Measurements from ENCODE around the gene NFIC. TPM values are rescaled to one million over a fixed set of nuclear protein-coding genes. Genes with fewer than 3 reads are reported as not detected.

The NFIC gene
- total RNA-seq, 2 experiments from 2014 or later: 12.6 to 13.1 TPM

DNA sequence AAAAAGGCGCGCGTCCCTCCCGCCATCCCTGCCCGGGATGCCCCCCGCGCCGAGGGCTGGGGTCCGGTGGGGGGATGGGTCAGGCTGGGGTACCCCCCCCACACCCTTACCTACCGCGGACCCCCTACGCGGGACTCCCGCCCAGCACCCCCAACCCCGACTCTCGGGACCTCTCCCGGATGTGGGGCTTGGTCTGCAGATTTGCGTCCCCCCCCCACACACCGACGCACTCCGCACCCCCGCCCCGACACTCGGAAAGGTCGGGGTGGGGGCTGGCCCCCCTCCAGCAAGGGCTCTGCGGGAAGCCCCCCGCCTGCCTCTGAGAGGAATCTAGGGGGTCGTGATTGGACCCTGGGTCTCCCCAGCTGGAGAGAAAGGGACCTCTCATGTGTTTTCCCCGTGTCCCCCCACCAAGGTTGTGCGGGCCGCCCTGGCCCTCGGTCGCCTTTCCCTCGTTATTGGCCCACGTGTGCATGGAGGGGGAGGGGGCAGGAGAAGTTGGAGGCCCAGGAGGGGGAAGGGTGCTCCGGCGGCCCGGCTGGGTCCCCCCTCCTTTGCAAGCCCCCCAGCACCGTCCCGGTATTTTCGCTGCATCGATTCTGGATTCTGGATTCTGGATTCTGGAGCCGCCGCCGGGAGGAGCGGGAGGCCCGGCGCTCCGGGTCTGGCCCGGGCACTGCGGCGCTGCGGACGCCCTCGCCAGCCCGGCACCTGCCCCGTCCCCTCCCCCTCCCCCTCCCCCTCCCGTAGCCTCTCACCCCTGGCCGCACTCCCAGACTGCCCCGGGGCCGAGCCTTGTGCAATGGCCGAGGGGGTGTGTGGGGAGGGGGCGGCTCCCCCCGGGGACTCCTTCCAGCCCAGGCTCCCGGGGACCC, 607 bp downstream of the NFIC start:
- Mint-ChIP-seq H3K27me3 (peaks cover 32% of the 10 kb centered on the region), H3K27ac (no peak overlapping the region), H3K4me3 (peak overlapping the region; percentile 39), H3K4me1 (peaks cover 22% of the 10 kb centered on the region), H3K9me3 (no peaks in the 10 kb centered on the region), H3K36me3 (ENCODE audit: low read depth) (no peaks in the 10 kb centered on the region)
- ChIA-PET POLR2A (no interaction called here), CTCF (no interaction called here)
- no peak for DNase-seq

DNA sequence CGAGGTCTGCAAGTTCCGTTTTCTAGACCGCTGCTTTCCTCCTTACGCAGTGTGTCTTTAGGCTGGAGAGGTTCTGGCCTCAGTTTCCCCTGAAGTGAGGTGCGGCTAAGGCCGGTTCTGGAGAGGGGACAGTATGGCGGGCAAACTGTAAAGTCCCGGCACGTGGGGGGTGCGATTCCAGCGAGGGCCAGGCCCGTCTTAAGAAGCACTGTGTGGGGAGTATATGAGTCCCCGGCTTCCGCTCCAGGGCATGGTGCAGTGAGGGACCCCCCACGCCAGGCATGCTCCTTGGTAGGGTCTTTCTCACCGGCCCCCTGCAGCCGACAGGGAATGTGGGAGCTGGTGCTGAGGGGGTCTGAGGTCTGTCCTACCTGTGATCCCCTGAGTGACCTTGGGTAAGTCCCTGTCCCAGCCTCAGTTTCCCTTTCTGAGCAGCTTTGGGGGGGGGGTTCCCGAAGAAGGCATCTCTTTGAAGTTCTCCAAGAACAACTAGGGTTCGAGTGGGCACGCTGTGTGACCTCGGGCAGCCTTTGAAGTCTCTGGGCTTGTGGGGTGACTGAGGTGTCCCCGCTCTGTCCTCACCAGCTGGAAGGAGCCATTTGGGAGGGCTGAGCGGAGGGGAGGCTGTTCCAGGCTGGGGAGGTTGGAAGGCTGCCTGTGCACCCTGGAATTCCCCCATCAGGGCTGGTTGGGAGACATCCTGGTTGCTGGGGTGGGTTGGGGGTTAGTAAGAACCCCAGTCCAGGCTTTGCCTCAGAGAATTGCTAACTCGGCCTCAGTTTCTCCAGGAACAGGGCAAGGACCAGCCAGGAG, 1.5 kb downstream of the NFIC start:
- Mint-ChIP-seq H3K27me3 (peaks cover 28% of the 10 kb centered on the region), H3K9me3 (no peaks in the 10 kb centered on the region), H3K27ac (no peak overlapping the region), H3K4me1 (peaks cover 20% of the 10 kb centered on the region), H3K36me3 (ENCODE audit: low read depth) (no peaks in the 10 kb centered on the region), H3K4me3 (peak overlapping the region; percentile 24)
- DNase-seq: no peak
- CTCF ChIA-PET: no interaction called here
- POLR2A ChIA-PET: no interaction called here

DNA sequence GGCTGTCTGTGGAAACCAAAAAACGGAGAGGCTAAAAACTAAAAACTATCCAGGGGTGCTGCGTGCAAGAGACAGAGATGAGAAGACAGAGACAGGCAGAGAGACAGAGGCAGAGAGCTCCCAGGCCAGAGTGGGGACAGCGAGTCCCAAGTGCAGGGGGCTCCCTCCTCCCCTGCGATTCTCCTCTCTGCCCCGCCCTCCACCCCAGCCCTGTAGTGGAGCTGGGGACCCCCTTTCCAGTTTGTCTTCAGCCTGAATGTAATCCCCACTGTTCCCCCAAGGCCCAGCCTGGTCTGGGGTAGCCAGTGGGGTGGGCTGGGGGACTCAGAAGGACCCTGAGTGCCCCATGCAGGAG, 2.0 kb downstream of the NFIC start:
- H3K9me3 Mint-ChIP-seq: no peaks in the 10 kb centered on the region
- peak overlapping the region; percentile 24 for H3K4me3 Mint-ChIP-seq
- no peak overlapping the region for H3K27ac Mint-ChIP-seq
- H3K27me3 Mint-ChIP-seq: peaks cover 28% of the 10 kb centered on the region
- ChIA-PET POLR2A (no interaction called here), CTCF (no interaction called here)
- DNase-seq: no peak
- H3K4me1 Mint-ChIP-seq: peaks cover 20% of the 10 kb centered on the region
- no peaks in the 10 kb centered on the region for H3K36me3 Mint-ChIP-seq (ENCODE audit: low read depth)

DNA sequence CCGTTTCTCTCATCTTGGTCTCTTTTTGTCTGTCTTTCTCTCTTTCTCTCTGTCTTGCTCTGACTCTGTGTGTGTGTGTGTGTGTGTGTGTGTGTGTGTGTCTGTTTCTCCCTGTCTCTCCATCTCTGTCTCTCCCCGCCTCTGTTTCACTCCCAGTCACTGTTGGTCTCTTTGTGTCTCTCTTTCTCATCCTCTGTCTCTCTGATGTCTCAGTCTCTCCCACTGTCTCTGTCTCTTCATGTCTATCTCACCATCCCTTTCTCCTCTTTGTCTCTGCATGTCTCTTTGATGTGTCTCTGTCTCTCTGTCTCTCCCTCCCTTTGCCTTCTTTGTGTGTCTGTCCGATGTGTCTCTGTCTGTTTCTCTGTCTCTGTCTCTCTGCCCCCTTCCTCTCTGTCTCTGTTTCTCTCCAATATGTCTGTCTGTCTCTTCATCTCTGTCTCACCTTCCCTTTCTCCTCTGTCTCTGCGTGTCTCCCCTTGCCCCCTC, 2.5 kb downstream of the NFIC start:
- Mint-ChIP-seq H3K27me3 (peaks cover 28% of the 10 kb centered on the region), H3K36me3 (ENCODE audit: low read depth) (no peaks in the 10 kb centered on the region), H3K4me3 (no peak overlapping the region), H3K4me1 (peaks cover 20% of the 10 kb centered on the region), H3K9me3 (no peaks in the 10 kb centered on the region), H3K27ac (no peak overlapping the region)
- POLR2A ChIA-PET: no interaction called here
- no peak for DNase-seq
- CTCF ChIA-PET: no interaction called here

DNA sequence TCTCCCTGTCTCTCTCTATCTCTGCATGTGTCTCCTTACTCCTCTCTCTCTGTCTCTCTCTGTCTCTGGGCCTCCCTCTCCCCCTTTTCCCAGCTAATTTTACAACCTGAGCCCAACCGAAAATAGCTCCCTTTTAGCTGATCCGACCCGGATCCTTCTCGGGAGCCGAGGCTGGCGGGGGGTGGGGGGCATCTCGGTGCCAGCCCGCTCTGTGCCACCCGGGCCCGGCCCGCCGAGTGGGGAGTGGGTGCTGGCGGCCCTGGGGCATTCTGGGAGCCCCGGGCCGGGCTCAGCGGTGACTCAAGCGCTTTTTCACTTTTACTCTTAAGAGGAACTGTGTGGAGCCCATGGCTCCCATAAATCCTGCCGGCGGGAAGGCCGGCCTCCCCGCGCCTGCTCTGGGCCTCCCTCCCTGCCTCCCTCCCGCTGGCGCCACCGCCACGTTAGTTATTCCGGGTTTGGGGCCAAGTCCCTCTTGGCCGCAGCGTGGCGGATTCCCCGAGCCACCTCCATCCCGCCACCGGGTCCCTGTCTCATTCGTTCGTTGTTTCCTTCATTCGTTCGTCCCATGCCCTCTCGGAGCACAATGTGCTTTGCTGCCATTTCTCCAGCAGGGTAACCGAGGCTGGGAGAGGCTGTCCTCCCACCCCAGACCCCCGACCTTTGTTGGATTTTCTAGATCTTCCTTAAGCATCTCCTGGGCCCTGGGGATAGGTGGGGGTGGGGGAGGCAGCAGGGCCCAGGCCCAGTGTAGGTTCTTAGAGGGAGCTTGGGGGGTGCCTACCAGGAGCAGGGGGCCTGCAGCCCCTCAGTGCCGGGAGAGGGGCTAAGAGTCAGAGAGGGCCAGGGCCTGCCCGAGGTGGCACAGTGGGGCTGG, 3.2 kb downstream of the NFIC start:
- DNase-seq: no peak
- Mint-ChIP-seq H3K27ac (no peak overlapping the region), H3K27me3 (peaks cover 26% of the 10 kb centered on the region), H3K4me3 (no peak overlapping the region), H3K4me1 (peaks cover 20% of the 10 kb centered on the region), H3K36me3 (ENCODE audit: low read depth) (no peaks in the 10 kb centered on the region), H3K9me3 (no peaks in the 10 kb centered on the region)
- ChIA-PET CTCF (no interaction called here), POLR2A (no interaction called here)

DNA sequence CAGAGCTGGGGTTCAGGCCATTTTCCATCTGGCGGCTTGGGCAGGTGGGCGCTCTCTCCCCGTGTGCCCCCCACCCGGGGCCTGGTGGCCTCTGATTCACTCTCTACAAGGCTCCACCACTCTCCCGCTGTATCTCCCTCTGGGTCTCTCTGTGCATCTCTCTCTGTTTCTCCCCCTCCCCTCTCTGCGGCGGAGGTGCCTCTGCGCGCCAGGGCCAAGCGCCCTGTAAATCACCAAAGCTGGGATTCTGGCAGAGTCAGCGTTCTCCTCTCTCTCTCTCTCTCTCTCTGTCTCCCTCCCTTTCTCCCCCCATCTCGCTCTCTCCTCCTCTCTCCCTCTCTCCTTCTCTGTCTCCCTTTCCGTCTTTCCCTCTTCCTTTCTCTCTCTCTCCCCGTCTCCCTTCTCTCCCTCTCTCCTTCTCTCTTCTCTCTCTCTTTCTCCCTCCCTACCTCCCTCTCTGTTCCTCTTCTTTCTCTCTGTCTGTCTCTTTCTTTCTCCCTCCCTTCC, 3.9 kb downstream of the NFIC start:
- H3K4me1 Mint-ChIP-seq: peaks cover 18% of the 10 kb centered on the region
- CTCF ChIA-PET: no interaction called here
- no peaks in the 10 kb centered on the region for H3K9me3 Mint-ChIP-seq
- no peak overlapping the region for H3K4me3 Mint-ChIP-seq
- no peak overlapping the region for H3K27ac Mint-ChIP-seq
- no peak for DNase-seq
- POLR2A ChIA-PET: no interaction called here
- H3K36me3 Mint-ChIP-seq (ENCODE audit: low read depth): no peaks in the 10 kb centered on the region
- H3K27me3 Mint-ChIP-seq: peaks cover 20% of the 10 kb centered on the region

DNA sequence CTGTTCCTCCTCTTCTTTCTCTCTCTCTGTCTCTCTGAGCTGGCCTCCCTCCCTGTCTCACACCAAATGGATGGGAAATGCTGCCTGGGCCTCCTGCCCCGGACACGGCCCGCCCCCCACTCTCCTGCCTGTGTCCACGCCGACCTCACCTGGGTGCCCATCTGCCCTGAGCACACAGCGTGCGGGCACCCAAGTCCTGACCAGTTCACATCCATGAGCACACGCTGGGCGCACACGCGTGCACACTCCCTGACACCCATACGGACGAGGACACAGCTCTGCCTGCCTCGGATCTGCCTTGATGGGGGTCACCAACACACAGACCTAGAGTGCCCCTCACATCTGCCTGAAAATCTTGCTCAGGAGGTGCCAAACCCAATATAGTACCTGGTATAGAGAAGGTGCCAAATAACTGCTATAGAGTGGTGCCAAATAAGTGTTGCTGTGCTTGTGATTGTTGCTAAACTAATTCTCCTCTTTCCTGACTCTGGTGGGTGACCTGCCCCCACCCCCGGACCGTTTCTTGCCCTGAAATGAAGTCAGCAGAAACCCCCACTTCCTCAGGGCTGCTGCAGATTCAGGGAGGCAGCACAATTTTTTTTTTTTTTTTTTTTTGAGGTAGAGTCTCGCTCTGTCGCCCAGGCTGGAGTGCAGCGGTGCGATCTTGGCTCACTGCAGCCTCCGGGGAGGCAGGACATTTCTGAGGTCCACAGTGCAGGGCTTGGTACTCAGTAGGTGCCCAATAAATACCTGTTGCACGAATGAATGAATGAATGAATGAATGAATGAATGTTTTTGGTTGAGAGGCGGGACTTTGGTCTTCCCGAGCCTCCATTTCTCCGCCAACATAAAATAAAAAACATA, 4.6 kb downstream of the NFIC start:
- peaks cover 14% of the 10 kb centered on the region for H3K4me1 Mint-ChIP-seq
- ChIA-PET CTCF (no interaction called here), POLR2A (no interaction called here)
- DNase-seq: no peak
- H3K36me3 Mint-ChIP-seq (ENCODE audit: low read depth): no peaks in the 10 kb centered on the region
- no peak overlapping the region for H3K4me3 Mint-ChIP-seq
- no peak overlapping the region for H3K27ac Mint-ChIP-seq
- H3K9me3 Mint-ChIP-seq: no peaks in the 10 kb centered on the region
- peaks cover 16% of the 10 kb centered on the region for H3K27me3 Mint-ChIP-seq

DNA sequence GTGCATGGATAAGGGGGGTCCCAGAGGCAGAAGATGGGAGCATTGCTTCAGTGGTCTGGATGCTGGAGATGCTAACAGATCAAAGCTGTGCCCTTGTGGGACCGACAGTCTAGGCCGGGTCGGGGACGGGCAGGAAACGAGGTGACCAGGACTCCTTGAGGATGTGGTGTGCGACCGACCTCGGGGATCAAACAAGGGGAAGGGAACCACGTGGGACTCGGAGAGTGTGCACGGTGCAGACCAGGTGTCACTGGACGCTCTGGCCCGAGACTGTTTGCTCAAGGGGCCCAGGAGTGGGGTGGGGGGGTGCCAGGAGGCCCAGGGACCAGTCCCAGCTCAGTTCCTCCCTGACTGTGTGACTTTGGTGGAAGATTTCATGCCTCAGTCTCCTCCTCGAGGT, 6.0 kb downstream of the NFIC start:
- CTCF ChIA-PET: no interaction called here
- Mint-ChIP-seq H3K9me3 (no peaks in the 10 kb centered on the region), H3K27ac (no peak overlapping the region), H3K36me3 (ENCODE audit: low read depth) (no peaks in the 10 kb centered on the region), H3K4me3 (no peak overlapping the region), H3K27me3 (peaks cover 14% of the 10 kb centered on the region), H3K4me1 (peaks cover 14% of the 10 kb centered on the region)
- no peak for DNase-seq
- POLR2A ChIA-PET: interaction anchor here (0.6 kb wide), 1 partner anchor 1456 kb away, joined by 3 read pairs; no protein-coding TSS in a partner anchor

DNA sequence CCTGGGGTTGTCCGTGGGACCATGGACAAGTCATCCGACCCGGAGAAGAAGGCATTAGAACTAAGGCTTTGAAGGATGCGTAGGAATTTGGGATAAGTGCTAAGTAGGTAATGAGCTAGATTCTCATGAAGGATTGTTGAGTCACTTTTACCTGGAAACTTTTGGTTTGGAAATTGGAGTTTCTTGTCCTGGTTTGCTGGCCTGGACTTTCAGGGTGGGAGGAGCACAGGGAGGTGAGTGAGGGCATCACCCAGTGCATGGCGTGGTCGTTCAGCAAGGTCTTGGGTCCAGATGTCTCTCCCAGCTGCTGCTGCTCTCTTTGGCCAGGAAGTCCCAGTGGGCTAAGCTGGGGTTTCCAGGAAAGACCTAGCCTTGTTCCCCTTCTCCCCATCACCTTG, 7.6 kb downstream of the NFIC start:
- peaks cover 3% of the 10 kb centered on the region for H3K4me1 Mint-ChIP-seq
- no peak for DNase-seq
- no peaks in the 10 kb centered on the region for H3K36me3 Mint-ChIP-seq (ENCODE audit: low read depth)
- no peak overlapping the region for H3K27ac Mint-ChIP-seq
- H3K9me3 Mint-ChIP-seq: no peaks in the 10 kb centered on the region
- POLR2A ChIA-PET: interaction anchor here (0.6 kb wide), 1 partner anchor 71 kb away, joined by 3 read pairs; no protein-coding TSS in a partner anchor
- CTCF ChIA-PET: interaction anchor here (0.6 kb wide), 1 partner anchor 65 kb away, joined by 3 read pairs; no protein-coding TSS in a partner anchor
- peaks cover 2% of the 10 kb centered on the region for H3K27me3 Mint-ChIP-seq
- H3K4me3 Mint-ChIP-seq: no peak overlapping the region

DNA sequence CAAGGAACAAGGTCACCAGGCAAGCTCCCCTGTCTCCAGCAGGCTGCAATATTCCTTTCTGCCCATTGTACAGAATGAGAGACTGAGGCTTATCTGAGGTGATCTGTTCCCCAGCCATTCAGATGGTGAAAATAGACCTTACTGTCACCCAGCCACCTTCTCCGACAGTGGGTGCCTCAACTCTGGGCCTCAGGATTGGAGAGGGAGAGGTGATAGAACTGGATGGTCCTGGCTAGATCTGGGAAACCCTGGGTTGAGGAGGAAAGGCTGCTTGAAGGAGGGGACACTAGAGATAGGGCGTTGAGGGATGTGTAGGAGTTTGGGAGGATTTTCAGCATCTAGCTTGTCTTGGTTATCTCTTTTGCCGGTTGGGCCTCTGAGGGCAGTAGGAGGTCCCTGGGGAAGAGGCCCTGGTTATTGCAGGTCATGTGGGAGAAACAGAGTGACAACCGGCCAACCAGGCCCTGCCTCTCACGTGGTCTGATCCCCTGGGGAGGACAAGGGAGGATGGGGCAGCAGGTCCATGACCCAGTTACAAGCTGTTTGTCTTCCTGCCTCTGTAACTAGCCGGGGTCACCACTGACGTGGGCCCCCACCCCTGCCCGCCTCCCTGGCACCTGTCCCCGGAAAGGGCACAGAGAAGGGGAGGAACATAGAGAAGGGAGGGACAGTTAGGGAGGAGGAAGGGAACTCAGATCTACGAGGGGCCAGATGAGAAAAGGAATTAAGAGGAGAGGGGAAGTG, 8.2 kb downstream of the NFIC start:
- H3K27me3 Mint-ChIP-seq: no peaks in the 10 kb centered on the region
- no peaks in the 10 kb centered on the region for H3K9me3 Mint-ChIP-seq
- H3K27ac Mint-ChIP-seq: no peak overlapping the region

DNA sequence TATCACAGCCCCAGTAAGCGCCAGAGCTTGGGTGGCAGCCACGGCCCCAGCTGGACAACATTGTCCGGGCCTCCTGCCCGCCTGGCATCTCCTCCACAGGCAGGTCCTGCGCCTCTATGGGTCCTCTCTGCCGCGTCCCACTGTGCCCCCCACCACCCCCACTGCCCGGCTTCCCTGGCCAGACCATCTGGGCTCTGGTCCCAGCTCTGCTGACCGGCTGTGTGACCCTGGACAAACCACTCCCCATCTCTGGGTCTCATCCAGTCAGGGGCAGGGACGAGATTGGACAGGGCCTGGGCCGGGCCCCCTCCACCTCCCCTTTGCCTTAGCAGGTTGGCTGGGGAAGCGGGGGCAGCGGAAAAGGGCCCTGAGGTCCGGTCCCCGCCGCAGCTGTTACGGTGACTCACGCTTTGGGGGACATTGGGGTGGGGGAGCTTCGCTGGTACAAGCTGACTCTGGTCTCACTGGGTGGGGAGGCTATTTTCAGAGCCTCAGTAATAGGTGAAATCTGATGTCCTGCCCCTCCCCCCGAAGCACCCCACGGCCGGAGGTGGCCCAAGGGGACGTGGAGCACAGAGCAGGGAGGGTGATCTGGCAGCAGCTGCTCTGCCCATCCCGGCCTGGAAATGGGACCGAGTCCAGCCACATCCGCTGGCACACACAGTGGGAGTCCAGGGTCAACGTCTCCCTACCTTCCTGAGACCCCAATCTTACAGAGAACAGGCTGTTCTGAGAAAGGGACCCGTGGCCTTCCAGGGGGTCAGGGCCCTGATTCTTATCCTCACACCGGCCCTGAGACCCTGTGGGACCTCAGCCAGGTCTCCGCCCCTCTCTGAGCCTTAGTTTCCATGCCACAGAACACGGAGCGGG, 9.1 kb downstream of the NFIC start:
- ChIA-PET CTCF (no interaction called here), POLR2A (no interaction called here)
- Mint-ChIP-seq H3K4me1 (no peaks in the 10 kb centered on the region), H3K9me3 (no peaks in the 10 kb centered on the region), H3K36me3 (ENCODE audit: low read depth) (no peaks in the 10 kb centered on the region), H3K27ac (no peak overlapping the region), H3K4me3 (no peak overlapping the region), H3K27me3 (no peaks in the 10 kb centered on the region)
- no peak for DNase-seq

More for the DNA sequence above, 8.2 kb downstream of the NFIC start:
- no peak overlapping the region for H3K4me3 Mint-ChIP-seq
- CTCF ChIA-PET: interaction anchor here (0.6 kb wide), 1 partner anchor 65 kb away, joined by 3 read pairs; no protein-coding TSS in a partner anchor
- H3K4me1 Mint-ChIP-seq: peaks cover 1% of the 10 kb centered on the region
- no peaks in the 10 kb centered on the region for H3K36me3 Mint-ChIP-seq (ENCODE audit: low read depth)
- DNase-seq: no peak
- POLR2A ChIA-PET: no interaction called here
